ENCODE data around the gene NADSYN1.

- TF ChIP-seq CTCF (IDR thresholded peaks at IDR 0.05; ENCODE audit: insufficient read depth, low read length, poor library complexity, severe bottlenecking) (no peak), EZH2phosphoT487 (conservative IDR thresholded peaks at IDR 0.05; ENCODE audit: low read length) (no peak)
These were observed 8.7 kb downstream of the NADSYN1 start for GRCh38 chr11:71461696-71462095.

Data from SU-DHL-6 (cell line).